GM18517 (cell line): ENCODE data around the gene NBPF14.
"Not testable (repeated sequence)": the region's sequence is repeated elsewhere in the genome, so short reads cannot be mapped to it uniquely, and the experiment has no call there.

Experiments used
- ATAC-seq: cut with Tn5 transposase; IDR thresholded peaks from one replicate; pipeline ENCODE4 v1.9.1; 2021; ENCODE audit warnings: mild to moderate bottlenecking, moderate library complexity; ENCODE audit not compliant: unreplicated experiment

Gene NBPF14, protein sequence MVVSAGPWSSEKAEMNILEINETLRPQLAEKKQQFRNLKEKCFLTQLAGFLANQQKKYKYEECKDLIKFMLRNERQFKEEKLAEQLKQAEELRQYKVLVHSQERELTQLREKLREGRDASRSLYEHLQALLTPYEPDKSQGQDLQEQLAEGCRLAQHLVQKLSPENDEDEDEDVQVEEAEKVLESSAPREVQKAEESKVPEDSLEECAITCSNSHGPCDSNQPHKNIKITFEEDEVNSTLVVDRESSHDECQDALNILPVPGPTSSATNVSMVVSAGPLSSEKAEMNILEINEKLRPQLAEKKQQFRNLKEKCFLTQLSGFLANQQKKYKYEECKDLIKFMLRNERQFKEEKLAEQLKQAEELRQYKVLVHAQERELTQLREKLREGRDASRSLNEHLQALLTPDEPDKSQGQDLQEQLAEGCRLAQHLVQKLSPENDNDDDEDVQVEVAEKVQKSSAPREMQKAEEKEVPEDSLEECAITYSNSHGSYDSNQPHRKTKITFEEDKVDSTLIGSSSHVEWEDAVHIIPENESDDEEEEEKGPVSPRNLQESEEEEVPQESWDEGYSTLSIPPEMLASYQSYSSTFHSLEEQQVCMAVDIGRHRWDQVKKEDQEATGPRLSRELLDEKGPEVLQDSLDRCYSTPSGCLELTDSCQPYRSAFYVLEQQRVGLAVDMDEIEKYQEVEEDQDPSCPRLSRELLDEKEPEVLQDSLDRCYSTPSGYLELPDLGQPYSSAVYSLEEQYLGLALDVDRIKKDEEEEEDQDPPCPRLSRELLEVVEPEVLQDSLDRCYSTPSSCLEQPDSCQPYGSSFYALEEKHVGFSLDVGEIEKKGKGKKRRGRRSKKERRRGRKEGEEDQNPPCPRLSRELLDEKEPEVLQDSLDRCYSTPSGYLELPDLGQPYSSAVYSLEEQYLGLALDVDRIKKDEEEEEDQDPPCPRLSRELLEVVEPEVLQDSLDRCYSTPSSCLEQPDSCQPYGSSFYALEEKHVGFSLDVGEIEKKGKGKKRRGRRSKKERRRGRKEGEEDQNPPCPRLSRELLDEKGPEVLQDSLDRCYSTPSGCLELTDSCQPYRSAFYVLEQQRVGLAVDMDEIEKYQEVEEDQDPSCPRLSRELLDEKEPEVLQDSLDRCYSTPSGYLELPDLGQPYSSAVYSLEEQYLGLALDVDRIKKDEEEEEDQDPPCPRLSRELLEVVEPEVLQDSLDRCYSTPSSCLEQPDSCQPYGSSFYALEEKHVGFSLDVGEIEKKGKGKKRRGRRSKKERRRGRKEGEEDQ (N-terminal part only)

GRCh38 chr1:148595911-148596310, at the start of gene NBPF14:
NBPF14 (minus strand) TSS chr1:148596011; CDS start chr1:148595717, 294 bp downstream.
- not testable (repeated sequence) for ATAC-seq

DNA sequence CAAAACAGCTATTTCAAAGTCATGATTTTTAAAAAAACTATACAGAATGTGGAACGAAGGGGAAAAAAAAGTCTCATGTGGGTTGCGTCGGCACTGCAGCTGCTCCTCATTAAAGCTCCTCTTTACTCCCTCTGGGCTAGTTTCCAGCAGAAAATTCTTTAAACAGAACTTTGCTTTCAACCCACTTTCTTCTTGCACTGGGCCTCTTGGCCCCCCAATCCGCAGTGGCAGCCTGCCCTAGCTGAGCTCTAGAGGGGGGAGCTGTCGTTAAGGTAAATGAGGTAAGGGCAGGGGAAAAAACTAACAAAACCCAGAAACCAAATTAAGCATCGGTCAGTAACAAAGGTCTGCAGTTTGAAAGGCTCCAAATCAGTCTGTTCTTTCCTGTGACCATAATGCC, 29.6 kb upstream of the NBPF14 start:
- ATAC-seq, result not testable (repeated sequence)

DNA sequence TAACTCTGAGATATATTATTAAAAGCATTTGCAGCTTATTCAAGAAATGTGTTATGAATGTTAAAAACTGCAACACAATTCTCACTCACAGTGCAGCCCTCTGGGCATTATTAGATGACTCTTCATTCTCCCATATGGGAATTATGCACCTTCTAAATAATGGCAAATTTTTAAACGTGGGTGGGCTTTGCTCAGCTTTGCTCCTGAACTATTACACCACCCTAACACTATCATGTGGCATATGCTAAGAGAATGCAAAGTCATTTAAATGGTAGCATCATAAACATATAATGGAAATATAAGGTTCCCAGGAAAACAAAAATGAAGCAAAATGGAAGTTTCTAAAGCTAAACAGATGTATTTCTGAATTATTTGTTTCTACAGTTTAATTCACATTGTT, 22.4 kb upstream of the NBPF14 start:
- not testable (repeated sequence) for ATAC-seq

- ATAC-seq, result not testable (repeated sequence)
Observed at GRCh38 chr1:148605266-148605665, 9.5 kb upstream of the NBPF14 start.

DNA sequence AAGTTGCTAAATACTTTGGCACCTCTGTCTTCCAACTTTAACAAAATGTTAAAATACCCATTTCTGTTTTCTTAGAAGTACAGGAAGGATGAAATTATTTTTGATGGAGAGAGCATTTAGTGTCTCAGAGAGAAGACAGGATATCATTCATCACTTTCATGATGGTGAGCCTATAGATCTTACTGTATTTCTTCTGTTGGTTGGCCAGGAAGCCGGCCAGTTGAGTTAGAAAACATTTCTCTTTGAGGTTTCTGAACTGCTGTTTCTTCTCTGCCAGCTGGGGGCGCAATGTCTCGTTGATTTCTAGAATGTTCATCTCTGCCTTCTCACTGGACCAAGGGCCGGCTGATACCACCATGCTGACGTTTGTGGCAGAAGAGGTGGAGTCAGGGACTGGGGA, 451 bp downstream of the NBPF14 start:
- not testable (repeated sequence) for ATAC-seq

DNA sequence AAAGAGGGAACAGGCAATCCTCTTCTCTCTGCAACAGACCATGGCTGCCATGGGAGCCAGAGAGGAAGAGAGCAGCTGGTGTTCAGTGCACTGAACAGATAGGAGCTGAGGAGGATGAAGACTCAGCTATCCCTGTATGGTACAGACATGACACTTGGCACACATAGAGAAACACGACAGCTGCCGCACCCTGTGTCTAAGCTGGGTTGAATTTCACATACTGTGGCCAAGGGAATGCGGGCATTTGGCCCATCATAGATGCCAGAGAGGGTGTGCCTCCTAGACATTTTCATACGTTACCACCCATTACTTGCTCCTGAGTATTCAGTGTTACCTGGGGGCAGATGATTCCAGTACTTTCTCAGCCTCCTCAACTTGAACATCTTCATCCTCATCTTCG, 4.7 kb downstream of the NBPF14 start:
- not testable (repeated sequence) for ATAC-seq

GRCh38 chr1:148532158-148532557, 63.7 kb downstream of the NBPF14 start:
- not testable (repeated sequence) for ATAC-seq

DNA sequence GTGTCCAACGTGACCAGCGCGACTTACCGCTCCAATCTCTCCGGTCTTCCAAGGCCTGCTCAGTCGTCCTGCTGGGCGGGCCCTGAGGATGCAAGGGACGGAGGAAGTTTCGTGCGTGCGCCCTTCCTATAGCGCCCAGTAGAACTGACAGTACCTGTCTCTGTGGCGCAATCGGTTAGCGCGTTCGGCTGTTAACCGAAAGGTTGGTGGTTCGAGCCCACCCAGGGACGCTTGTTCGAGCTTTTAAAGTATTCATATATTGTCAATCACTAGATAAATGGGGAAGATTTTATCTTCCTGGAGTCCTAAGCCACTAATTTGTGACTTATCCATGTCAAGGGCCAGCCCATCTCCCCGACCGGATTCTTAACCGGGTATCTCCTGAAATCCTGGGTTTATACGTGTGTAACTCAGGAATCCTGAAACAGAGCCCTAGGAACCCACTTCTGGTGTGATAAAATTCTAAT, 66.7 kb downstream of the NBPF14 start:
- ATAC-seq, result not testable (repeated sequence)

- not testable (repeated sequence) for ATAC-seq
Observed at GRCh38 chr1:148528591-148528990, 67.2 kb downstream of the NBPF14 start.

- ATAC-seq, result not testable (repeated sequence)
Observed at GRCh38 chr1:148526587-148526986, 69.2 kb downstream of the NBPF14 start.

- ATAC-seq, result peak; percentile 26
Observed at GRCh38 chr1:148523205-148524144, 72.3 kb downstream of the NBPF14 start.

DNA sequence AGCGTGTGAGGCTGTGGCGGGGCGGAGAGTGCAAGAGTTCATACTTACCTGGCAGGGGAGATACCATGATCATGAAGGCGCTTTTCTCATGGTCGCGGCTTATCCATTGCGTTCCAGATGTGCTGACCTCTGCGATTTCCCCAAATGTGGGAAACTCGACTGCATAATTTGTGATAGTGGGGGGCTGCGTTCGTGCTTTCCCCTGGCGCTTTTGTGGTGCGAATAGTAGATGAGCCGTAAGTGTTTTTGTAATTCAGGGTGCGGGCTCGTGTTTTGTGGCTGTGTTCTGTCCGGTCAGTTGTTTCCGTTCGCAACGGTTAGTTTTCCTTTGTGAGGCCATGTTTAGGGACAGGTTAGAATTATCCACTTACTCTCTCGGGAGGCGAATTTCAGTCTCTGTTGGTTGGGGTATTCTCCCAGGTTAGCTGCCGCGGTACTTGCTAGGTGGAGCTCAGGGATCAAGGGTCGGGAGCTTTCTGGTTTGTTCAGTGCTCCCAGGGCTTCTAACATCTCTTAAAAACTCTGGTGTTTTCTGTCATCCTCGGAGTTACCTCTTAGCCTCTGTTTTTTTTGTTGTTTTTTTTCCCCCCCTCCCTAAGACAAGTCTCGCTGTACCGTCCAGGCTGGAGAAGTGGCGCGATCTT, 73.1 kb downstream of the NBPF14 start:
- ATAC-seq, result peak; percentile 86

GRCh38 chr1:148522072-148522471, 73.7 kb downstream of the NBPF14 start:
- ATAC-seq, result not testable (repeated sequence)

- not testable (repeated sequence) for ATAC-seq
Observed at GRCh38 chr1:148514310-148514709, 81.5 kb downstream of the NBPF14 start.

GRCh38 chr1:148512571-148513184, 83.1 kb downstream of the NBPF14 start:
- not testable (repeated sequence) for ATAC-seq

DNA sequence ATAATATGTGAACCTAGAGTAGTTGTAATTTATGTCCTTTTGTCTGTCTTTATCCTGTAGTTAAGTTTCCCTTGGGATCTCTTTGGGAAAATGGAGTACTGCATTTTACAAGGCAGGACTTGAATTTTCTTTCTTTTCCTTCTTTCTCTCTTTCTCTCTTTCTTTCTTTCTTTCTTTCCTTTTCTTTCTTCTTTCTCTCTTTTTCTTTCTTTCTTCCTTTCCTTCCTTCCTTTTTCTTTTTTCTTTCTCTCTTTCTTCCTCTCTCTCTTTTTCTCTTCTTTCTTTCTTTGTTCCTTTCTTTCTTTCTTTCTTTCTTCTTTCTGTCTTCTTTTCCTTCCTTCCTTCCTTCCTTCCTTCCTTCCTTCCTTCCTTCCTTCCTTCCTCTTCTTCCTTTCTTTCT, 101.9 kb downstream of the NBPF14 start:
- ATAC-seq, result not testable (repeated sequence)

GRCh38 chr1:148483029-148483428, 112.8 kb downstream of the NBPF14 start, which contains the start of gene PPIAL4G:
PPIAL4G (minus strand) TSS chr1:148483302; CDS start chr1:148483252, 50 bp downstream.
- ATAC-seq, result not testable (repeated sequence)
